ENCODE data around the gene TRPM7.
"Not testable (repeated sequence)": the region's sequence is repeated elsewhere in the genome, so short reads cannot be mapped to it uniquely, and the experiment has no call there.

The TRPM7 gene

DNA sequence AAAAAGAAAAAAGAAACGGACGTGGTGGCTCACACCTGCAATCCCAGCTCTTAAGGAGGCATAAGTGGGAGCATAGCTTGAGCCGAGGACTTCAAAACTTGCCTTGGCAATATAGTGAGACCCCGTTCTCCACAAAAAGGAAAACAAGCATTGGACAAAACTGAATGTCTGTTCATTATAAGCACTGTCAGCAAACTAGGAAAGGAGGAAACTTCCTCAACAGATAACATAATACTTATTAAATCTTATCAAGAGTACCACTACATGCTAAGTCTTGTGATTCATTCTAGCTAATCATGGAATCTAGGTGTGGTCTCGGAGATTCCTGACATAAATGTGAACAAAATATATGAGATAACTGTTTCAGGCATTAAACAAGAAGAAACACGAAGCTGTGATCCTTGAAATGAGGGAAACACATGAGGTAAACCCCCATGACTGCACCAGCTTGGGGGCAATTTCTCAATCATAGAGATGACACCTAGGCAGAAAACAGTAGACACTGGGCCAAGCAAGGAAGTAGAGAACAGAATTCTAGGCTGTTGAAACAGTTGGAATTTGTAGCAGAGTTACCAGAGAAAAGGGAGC, 33.3 kb downstream of the TRPM7 start:
- DNase-seq: no peak

DNA sequence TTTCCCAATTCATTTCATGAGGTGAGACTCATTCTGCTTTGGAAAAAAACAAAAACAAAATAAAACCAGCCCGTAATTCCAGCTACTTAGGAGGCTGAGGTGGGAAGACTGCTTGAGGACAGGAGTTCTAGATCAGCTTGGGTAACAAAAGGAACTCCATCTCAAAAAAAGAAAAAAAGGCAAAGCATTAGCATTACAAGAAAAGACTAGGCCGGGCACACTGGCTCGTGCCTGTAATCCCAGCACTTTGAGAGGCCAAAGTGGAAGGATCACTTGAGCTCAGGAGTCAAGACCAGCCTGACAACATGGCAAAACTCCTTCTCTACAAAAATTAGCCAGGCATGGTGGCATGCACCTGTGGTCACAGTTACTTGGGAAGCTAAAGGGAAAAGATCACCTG, 33.9 kb downstream of the TRPM7 start:
- DNase-seq: no peak

DNA sequence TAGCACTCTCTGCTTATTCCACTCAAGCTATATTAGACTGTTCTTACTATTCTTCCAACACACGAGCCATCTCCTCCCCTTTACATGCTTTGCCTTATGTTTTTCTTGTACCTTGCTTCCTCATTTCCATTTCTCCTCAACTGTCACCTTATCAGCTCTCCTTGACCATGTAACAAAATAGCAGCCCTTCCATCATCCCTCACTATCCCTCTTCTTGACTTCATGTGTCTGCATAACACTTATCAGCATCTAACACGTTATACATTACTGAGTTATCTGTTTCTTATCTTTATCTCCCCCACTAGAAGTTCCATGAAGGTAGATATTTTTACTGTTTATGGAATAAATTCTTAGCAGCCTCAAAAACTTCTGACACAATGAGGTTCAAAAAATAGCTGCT, 45.3 kb downstream of the TRPM7 start:
- DNase-seq: no peak

DNA sequence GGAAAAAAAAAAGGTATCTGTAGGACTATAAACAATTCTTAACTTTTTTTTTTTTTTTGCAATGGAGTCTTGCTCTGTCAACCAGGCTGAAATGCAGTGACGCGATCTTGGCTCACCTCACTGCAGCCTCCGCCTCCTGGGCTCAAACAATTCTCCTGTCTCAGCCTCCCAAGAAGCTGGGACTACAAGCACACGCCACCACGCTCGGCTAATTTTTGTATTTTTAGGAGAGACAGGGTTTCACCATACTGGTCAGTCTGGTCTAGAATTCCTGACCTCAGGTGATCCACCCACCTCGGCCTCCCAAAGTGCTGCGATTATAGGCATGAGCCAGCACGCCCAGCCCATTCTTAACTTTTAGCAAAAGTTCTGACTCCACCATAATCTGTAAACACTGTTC, 50.5 kb downstream of the TRPM7 start:
- no peak for DNase-seq

DNA sequence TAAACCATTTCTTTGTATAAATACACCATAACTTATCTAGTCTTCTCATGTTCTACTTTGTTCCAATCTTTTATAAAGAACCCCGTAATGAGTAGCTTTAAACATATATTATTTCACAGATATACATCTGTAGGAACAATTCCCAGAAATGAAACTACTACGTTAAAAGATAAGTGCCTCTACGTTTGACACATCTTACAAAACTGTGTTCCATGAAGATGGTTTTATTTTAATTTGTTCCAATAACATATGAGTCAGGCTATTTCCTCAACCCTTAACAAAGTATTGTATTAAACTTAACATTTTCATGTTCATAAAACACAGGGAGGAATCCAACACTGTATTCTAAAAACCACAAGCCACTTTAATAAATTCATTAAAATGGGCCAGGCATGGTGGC, 52.9 kb downstream of the TRPM7 start:
- DNase-seq: no peak

DNA sequence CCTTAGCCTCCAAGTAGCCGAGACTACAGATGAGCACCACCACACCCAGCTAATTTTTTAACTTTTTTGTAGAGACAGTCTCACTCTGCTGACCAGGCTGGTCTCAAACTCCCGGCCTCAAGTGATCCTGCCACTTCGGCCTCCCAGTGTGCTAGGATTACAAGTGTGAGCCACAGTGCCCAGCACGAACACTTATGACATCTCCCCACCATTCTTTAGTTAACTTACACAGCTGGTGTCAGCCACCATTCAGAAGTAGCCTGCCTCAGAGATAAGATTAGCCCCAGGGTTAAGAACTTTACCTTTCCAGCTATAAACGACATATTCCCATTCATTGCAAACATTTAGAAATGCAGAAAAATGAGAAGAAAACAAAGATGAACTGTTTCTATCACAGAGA, 58.2 kb downstream of the TRPM7 start:
- DNase-seq: no peak

DNA sequence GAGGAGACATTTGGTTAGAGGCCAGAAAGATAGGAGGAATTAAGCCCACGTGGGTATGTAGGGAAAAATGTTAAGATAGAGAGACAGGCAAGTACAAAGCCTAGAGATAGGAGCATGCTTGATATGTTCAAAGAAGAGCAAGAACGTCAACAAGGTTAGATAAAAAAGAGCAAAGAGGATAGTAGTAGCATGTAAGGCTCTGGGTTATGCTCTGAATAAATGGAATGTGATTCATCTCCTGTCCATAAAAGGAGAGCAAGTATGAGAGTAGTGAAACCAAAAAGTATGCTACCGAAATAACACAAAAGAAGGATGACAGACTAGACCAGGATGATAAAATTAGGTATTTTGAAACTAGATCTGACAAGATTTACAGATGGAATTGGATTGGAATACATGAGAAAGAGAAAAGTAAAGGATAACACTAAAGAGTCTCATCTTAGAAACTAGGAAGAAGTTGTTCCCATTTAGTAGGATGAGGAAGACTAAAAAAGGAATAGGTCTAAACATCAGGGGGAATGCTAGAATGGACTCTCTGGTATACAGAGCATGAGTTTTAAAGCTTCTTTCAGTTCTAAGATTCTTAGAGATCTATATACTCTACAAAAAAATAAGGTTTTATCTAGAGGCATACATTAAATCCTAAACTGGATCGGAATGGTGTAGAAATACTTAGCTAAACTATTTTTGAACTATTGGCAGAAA, 59.1 kb downstream of the TRPM7 start:
- no peak for DNase-seq

DNA sequence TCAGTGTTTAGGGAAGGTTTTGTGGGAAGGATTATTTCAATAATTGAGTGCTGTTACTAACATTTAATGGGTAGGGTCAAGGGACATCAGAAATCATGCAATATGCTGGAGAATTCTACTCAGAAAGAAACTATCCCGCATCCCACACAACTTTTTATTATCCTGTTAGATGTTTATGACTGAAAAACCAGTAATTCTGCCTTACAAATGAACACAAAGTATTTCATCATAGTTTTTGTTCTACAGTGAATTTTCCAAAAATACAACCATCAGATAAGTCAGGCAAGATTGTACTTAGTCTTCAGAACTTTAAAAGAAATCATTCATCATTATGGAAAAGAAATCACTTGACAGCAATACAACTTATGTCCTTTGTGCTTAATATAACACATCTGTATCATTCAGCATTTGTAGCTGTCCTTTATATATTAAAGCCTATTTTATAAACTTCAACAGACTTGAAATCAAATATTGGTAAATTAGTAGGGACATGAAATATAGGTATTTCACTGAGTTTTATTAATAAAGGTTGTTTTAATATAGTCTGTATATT, 61.9 kb downstream of the TRPM7 start:
- no peak for DNase-seq

DNA sequence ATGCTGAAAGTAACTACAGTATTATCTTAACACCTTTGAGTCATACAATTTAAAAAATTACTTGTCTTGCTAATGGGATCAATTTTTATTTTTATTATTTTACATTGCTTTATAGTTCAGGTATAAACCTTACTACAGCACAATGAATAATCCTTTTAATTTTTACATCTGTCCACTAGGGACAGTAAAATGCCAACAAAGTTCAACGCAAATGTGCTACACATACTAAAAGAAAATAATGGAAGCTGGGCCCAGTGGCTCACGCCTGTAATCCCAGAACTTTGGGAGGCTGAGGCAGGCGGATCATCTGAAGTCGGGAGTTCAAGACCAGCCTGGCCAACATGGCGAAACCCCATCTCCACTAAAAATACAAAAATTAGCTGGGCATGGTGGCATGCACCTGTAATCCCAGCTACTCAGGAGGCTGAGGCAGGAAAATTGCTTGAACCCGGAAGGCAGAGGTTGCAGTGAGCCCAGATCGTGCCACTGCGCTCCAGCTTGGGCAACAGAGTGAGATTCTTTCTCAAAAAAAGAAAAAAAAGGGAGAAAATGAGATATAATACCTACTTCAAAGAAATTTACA, 64.1 kb downstream of the TRPM7 start:
- DNase-seq: not testable (repeated sequence)

DNA sequence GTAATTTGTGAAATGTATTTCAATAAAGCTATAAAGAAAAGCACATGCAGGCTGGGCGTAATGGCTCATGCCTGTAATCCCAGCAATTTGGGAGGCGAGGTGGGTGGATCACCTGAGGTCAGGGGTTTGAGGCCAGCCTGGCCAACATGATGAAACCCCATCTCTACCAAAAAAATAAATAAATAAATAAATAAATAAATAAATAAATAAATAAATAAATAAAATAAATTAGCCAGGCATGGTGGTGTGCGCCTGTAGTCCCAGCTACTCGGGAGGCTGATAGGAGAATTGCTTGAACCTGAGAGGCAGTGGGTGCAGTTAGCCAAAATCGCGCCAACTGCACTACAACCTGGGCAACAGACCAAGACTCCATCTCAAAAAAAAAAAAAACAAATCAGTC, 69.6 kb downstream of the TRPM7 start:
- not testable (repeated sequence) for DNase-seq

DNA sequence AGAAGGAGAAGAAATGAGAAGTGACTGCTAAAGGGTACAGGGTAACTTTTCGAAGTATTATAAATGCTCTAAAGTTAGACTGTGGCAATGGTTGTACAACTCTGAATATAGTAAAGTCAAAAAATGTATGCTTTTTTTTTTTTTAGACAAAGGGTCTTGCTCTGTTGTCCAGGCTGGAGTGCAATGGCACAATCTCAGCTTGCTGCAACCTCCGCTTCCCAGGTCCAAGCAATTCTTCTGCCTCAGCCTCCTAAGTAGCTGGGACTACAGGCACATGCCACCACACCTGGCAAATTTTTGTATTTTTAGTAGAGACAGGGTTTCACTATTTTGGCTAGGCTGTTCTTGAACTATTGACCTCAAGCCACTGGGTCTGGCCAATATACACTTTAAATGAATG, 70.0 kb downstream of the TRPM7 start:
- DNase-seq: not testable (repeated sequence)

DNA sequence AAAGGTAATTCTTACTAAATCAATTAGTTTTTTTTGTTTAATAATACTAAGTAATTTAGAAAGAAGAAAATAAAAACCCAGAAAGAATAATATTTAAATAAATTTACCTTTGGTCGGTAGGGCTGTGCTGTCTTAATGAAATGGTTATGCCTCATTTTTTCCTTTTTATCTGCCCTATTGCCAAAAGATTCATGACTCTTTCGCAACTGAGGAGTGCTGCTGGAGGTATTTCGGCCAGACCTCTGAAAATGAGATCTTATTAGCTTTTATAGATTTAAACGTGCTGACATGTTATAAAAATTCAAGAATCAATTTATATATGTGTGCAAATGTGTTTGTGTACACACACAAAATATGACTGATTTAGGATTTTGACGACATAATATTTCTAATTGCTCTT, 73.0 kb downstream of the TRPM7 start:
- no peak for DNase-seq

DNA sequence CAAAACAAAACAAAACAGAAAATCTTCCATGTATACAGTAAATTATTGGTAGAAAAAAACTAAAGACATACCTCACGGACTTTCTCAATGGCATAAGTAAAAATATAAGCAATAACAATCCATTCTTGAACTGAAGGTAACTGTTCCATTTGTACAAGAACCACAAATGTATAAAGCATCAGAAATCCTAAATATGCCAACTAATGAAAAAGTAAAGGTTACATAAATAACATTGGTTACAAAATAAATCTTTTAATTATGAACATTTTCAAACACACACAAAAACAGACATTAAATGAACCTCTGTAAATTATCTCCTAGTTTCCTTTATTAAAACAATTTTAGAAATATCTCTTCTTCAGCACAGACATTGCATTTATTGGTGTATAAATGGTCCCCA, 79.5 kb downstream of the TRPM7 start:
- DNase-seq: no peak

DNA sequence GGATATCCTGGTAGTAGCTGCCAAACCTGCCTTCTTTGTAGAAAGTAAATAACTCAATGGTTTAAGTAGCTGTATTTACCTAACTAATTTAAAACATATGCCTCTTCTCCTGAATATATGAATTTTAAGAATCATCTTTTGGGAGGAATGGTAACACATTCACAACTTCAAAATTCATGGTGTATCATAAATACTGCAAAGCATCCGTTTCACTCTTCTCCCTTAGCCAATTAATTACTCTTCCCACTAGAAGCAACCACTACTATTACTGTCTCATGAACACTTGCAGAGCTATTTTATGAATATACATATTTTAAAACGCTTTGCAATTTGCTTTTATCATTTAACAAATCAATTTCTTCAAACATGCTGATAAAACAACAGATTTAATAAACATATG, 81.1 kb downstream of the TRPM7 start:
- DNase-seq: no peak

DNA sequence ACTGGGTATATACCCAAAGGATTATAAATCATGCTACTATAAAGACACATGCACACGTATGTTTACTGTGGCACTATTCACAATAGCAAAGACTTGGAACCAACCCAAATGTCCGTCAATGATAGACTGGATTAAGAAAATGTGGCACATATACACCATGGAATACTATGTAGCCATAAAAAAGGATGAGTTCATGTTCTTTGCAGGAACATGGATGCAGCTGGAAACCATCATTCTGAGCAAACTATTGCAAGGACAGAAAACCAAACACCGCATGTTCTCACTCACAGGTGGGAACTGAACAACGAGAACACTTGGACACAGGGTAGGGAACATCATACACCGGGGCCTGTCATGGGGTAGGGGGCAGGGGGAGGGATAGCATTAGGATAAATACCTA, 84.6 kb downstream of the TRPM7 start:
- DNase-seq: not testable (repeated sequence)

DNA sequence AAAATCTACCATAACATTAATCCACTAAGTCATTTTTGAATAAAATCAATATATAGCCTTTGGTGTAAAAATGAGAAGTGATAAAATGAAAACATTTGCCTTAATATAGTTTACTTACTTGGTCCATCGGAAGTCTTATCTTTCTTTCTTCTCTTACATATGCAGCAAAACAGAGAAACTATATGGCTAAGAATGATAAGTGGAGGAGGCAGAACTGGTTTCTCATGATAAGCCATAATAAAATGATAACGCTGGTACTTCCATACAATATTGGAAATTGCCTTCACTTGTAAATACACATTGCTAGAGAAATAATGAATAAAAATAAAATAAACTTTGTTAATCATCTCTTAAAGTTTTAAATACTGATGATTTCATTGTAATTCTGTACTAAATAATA, 92.3 kb downstream of the TRPM7 start:
- DNase-seq: no peak

DNA sequence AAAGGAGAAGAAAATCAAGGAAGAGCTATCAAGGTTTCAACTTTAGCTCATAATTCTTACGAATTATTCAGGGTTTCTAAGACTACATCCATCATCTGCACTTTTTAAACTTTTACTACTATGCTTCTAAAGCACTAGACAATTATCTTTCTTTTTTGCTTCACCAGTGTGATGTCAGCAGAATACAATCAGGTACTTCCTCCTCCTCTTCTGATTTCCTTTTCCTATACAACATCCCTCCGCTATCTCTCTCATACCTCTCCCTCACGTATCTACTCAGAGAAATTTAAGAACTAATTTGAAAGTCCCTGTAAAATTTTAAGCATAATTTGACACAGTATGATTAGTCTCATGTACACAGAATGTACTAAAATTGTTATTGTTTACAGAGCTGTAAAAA, 92.8 kb downstream of the TRPM7 start:
- DNase-seq: no peak

DNA sequence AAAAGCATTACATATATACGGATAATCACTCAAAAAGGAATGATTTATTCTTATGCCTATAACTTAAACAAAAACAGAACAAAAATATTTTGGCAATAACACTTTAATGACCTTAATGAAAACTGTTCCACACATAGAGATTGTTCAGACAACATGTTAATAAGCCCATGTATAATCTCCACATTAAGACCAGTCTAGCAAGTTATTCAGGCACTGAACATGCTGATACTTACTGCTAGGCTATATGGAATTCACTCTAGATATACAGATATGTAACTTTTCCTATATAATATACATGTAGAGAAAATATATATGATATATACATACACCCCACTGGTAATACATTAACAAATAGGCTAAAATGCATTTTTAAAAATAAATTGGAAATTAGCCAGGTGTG, 96.3 kb downstream of the TRPM7 start:
- DNase-seq: no peak

DNA sequence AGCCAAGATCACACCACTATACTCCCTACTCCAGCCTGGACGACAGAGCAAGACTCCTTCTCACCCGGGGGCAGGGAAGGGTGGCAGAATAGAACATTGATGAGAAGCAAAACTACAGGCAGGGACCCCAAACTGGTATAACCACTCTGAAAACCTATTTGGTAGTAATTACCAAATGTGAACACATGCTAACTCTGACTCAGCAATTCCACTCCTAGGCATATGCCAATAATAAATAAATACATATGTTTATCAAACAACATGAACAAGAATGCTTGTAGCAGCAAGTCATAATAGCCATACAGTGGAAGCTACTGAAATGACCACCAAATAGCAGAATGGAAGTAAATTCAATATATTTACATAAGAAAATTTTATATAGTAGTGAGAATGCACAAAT, 109.1 kb downstream of the TRPM7 start:
- DNase-seq: no peak

DNA sequence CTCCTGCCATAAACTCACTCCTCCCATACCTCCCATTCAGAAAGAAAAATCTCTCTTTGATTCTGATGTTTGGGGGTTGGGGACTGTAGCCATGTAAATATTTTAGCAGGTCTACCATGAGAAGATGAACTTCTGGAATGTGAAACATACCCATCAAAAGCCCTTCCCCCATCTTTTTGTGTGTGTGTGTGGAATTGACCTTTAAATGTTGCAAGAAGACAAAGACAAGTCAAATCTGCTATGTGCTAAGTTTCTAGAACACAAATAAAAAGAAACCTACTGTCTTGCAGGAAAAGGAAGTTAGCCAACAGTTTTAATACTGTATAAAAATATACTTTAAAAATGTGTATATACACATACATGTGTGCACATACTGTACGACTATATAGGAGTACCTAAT, 110.4 kb downstream of the TRPM7 start:
- no peak for DNase-seq

DNA sequence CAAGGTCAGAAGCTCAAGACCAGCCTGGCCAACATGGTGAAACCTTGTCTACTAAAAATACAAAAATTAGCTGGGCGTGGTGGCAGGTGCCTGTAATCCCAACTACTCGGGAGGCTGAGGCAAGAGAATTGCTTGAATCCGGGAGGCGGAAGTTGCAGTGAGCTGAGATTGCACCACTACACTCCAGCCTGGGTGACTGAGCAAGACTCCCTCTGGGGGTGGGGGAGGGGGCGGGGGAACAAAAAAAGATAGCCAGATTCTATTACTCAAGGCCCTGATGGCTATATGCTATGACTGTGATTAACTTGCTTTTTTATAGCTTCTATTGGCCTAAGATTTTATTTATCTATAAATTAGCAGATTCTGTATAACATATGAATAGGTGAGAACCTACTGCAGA, 112.8 kb downstream of the TRPM7 start:
- not testable (repeated sequence) for DNase-seq

DNA sequence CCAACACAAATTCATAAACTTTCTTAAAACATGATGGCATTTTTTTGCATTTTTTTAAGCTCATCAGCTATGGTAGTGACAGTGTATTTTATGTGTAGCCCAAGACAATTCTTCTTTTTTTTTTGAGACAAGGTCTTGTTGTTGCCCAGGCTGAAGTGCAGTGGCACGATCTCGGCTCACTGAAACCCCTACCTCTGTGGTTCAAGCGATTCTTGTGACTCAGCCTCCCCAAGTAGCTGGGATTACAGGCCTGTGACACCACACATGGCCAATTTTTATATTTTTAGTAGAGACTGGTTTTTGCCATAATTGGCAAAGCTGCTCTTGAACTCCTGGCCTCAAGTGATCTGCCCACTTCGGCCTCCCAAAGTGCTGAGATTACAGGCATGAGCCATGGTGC, 122.8 kb downstream of the TRPM7 start:
- DNase-seq: no peak

DNA sequence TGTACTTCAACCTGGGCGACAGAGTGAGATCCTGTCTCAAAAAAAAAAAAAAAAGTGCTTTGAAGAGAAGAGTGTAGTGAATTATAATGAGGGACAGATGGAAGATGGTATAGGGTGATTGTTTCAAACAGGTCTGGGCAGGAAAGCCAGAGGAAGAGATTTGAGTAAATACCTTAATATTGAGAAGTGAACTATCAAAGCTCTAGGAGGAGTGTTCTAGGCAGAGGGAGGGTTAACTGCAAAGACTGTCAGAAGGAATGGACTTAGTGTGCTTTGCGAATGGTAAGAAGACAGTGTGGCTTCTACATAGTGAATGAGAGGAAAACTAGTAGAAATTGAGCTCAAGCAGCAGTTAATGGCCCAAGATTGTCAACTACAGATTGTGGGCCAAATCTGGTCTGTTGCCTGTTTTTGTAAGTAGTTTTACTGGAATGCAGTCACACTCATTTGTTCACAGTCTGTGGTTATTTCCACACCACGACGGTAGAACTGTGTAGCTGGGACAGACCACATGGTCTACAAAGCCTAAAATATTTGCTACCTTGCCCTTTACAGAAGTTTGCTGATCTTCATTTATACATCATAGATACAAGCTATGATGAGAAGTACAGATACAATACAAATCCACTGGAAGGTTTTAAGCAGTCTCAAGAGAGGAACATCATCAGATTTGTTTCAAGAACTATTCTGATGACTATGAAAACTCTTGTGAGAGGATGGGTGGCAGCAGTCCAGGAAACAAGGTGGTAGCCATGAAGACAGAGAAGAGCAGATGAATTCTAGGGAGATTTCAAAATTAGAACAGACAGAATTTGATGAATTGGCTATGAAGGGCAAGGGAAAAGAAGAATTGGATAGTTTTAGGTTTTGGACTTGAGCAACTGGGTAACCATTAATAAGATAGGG, 123.6 kb downstream of the TRPM7 start:
- DNase-seq: no peak

Measured in T1000 (cell line).